Inflammatory macrophage treated with lipopolysaccharide for 1 hour (primary cell): ENCODE results near the gene SLC19A2.
"Not testable (repeated sequence)": the region's sequence is repeated elsewhere in the genome, so short reads cannot be mapped to it uniquely, and the experiment has no call there.

Experiments
- DNase-seq, 2 donors: peaks; one replicate each; pipeline ENCODE4 v3.0.0-alpha.2; 2020 to 2022

Gene SLC19A2

GRCh38 chr1:169485431-169486280 is at the start of gene SLC19A2:
SLC19A2 (minus strand) TSS chr1:169485944; CDS start chr1:169485766, 178 bp downstream.
- DNase-seq = peak; percentile 96 to 99

DNA sequence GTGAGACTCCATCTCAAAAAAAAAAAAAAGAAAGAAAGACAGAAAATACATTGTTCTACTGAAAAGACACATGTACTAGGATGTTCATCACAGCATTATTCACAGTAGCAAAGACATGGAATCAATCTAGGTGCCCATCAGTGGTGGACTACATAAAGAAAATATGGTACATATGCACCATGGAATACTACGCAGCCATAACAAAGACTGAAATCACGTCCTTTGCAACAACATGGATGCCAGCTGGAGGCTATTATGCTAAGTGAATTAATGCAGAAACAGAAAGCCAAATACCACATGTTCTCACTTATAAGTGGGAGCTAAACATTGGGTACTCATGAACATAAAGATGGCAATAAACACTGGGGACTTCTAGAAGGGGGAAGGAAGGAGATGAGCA is 48.9 kb upstream of the SLC19A2 start:
- DNase-seq = no peak

- DNase-seq = not testable (repeated sequence)
Measured at GRCh38 chr1:169533528-169534190, 47.9 kb upstream of the SLC19A2 start.

DNA sequence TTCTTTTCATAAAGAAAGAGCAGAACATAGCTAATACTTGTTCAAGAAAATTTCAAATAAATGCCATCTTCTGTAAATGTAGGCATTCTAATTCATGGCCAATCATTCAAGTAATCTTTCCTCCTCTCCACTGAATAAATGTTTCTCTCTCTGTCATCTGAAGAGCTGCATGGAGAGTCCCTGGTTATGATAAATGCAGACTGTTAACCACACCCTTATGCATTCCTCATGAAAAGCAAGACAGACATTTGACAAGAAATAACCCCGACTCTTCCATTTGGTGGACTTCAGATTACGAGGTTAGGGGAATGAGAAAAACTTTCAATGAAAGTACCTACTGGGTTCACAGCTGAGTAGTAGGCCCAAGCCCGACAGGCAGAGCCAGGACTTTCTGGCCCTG is 44.7 kb upstream of the SLC19A2 start:
- DNase-seq = no peak

DNA sequence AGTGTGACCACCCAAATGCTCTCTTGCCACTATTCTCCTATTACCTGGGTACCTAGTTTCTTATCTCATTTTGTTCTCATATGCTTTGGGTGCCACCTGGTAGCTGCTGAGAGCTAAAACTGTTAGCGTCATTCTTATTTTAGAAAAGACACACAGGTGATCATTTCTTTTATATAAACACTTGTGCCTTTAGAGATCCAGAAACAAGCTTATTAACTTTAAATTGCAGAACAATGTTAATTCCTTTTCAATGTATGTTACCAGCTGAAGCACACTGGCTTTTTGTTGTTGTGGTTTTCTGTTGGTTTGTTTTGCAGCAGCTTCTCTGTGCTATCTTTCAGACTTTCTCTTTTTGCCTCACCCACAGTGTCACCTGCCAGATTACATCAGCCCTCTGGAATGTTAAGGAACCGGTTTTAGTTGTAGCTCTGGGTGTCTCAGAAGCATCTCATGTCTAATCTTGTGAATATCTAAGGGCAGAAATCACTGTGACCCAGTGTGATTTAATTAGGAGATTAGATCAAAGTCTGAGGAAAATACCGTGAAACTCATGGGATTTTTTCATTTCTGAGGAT is 43.4 kb upstream of the SLC19A2 start:
- no peak for DNase-seq

DNA sequence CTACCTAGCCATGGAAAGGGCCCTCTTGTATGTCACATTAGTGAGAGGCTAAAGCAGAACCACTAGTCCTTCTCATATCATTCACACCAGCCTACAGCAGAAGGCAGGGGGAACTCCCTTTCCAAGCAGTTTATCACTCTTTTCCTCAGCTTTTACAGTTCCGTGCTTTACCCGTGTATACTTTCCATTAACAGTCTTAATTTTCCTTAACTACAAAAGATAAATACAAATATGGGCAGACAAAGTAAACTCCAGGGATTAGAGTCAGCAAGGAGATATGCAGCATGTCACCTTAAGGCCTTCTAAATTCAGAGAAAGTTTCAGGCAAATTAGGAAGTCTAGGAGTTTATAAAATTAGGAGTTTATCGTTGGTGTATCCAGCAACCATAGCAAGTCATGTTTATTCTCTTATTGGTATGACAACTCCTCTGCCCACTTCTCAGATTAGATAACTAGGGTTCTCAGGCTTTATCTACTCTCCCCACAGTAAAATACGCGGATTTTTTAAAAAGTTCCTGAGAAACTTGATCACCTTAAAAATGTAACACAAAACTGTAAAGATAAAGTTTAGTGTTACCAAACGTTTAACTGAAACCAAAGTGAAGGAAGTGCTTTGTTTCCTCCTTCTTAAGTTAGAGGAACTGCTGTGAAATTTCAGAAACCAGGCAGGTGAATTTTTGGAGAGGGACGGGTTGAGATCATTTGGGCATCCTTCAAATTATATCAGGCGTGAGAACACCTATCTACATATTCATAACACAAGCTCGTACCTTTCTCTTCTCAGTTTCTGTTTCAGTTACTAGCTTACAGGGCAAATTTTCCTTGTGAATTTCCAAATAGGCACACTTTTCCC is 42.7 kb upstream of the SLC19A2 start:
- DNase-seq = peak in 1 of 2 donors; percentile 14

DNA sequence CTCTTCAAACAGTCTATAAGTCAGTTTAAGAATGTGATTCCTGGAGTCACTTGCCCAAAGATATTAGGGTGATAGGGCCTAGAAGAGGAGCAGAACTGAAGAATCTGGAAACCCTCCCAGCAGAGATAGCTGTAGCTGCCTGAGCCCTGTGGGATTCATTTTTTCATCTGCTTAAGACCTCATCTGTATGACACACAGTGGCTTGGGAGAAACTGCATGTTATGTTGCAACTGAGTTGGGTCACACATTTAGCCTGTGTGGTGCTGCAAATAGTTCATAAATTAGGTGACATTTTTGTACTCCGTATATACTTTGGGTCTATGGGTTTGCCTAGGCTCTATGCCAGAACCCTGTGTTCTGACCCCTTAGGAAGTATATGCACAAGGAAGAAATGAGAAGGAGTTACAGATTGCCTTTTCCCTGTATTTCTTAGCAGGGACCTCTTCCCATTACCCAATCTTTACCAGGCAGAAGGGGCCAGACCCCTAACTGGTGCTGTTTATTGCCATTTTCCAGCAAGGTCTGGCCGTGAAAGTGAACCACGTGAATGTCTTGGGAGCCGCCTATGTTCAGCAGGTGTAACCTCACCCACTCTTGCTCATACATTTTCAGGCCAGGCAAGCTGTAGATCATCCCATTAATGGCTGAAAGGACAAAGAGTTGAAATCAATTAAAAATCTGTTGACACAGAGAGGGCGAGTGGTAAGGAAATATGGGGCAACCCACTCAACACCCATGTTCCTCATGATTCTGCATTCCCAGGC is 41.9 kb upstream of the SLC19A2 start:
- peak in 1 of 2 donors; percentile 20 for DNase-seq

- DNase-seq = no peak
Measured at GRCh38 chr1:169527001-169527400, 41.3 kb upstream of the SLC19A2 start.

DNA sequence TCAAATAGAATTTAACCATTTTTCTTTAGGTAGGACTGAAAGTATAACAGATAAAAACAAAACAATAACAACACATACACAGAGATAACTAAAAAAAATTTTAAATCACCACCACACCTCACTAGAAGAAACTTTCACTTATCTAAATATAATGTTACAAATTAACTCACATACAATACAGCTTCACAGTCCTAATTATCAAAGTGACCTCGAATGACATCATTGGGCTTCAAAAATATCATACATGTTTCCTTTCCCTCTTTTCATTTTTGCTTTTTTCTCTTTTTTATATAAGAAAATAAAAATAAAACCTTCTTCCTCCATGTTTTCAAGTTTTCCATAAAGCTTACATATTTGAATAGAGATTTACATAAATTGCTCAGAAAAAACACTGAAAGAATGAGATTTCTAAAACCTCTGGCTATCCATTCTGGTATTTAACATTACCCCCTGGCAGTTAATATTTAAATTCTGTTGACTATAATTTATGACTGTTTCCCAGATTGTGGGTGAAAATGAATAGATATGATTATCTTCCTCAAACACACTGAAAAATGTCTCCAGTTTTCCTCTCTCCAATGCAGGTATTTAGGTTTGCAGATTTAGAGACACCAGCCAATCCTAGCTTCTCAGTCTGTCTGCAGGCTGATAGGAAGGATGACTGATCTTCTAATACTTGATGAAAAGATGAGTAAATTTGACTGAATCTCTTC is 40.5 kb upstream of the SLC19A2 start:
- no peak for DNase-seq

- no peak for DNase-seq
Measured at GRCh38 chr1:169525391-169525790, 39.6 kb upstream of the SLC19A2 start.

GRCh38 chr1:169523904-169524303 is 38.2 kb upstream of the SLC19A2 start:
- no peak for DNase-seq

DNA sequence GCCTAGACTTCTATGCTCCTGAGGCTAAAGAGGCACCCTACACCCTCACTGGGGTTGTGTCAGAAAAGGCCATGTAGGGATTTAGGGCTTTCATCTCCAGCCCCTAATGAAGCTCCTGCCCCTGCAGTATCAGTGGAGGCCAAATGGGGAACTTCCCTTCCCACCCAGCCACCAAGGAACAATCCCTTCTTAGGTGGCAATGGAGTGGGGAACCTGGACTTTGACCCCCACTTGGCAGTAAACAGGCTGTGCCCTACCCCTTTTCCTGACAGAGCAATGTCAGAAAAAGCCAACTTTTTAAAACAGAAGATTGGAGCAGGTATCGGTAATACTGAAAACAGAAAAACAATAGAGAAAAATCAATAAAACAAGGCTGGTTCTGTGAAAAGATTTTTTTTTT is 35.5 kb upstream of the SLC19A2 start:
- DNase-seq = no peak

GRCh38 chr1:169517558-169518186 is 31.9 kb upstream of the SLC19A2 start:
- no peak for DNase-seq

- DNase-seq = no peak
Measured at GRCh38 chr1:169515641-169516040, 29.9 kb upstream of the SLC19A2 start.

DNA sequence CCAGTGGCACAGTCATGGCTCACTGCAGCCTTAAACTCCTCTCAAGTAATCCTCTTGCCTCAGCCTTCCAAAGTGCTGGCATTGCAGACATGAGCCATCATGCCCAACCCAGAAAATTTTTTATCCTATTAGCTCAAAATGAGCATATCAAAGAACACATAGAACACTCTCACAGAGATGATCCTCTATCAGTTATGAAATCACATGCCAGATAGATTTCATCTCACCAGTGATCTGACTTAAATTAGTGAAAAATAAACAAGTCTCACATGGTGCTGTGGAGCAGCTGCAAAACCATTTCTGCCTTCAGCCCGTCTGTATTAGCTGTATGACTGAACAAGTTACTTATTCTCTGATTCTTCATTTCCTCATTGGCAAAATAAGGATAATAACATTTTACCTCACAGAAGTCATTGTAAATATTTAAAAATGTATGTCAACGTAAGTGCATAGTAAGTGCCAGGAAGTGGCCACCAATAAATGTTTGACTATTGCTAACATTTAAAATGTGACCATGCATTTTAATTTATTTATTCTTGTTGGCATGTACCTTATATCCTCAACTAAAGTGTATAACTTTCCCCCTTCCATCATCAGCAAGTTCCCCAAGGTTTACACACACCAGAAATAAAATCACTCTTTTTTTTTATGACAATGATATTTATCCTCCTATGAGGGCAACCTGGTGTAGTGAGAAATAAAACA is 29.0 kb upstream of the SLC19A2 start:
- DNase-seq = no peak

DNA sequence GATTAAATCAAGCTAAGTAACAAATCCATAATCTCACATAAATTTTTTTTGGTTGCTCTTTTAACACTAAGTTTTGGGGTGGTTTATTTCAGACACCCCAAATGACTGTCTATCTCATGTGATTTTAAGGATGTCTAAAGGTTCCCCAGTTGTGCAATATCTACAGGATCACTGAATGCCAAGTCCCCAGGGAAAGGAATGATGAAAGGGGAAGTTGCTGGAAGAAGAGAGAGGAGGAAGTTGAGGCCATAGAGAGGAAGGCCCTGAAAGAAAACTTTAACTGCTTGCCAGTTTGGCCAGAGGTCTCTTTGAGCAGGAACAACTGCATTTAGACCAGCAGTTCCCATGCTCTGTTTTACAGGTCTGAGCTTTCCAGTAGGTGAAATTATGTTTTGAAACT is 27.5 kb upstream of the SLC19A2 start:
- DNase-seq = peak; percentile 51 to 64

GRCh38 chr1:169511316-169512005 is 25.7 kb upstream of the SLC19A2 start:
- DNase-seq = peak in 1 of 2 donors; percentile 33

GRCh38 chr1:169510060-169510459 is 24.3 kb upstream of the SLC19A2 start:
- no peak for DNase-seq

DNA sequence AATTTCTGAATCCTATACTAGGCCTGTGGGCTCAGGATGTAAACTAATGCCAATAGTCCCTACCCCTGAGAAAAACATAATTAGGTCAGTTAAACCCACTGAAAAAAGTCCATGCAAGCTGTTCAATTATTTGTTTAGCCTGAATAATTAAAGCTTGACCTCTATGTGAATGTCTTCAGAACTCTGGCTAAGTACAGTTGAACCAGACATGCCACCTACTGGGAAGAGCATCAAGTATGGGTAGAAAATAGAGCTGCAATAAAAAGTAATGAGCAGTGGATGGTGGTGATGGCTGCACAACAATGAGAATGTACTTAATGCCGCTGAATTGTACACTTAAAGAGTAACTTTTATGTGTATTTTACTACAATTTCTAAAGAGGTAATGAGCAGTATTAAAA is 23.6 kb upstream of the SLC19A2 start:
- no peak for DNase-seq
